Endothelial cell of umbilical vein (primary cell): ENCODE data around the gene GPLD1. TPM values are rescaled to one million over a fixed set of nuclear protein-coding genes. Genes with fewer than 3 reads are reported as not detected.

ENCODE experiments used
- BruUV-seq: library from RNA; stranded (reverse); fragments of 400-500 nt; replicated peaks from 2 replicates; lab custom pipeline; 2021; lab: Mats Ljungman, UMichigan
- CTCF ChIA-PET: fragments of 300-600, 350-600 bp; sonication (Branson Sonifier 250); formaldehyde crosslinking; loops from one replicate; lab custom pipeline; 2021; ENCODE audit warnings: antibody characterized with exemption, inconsistent platforms; lab: Charles Lee
- POLR2A ChIA-PET: fragments of 300-600, 350-600 bp; sonication (Branson Sonifier 250); formaldehyde crosslinking; loops from one replicate; lab custom pipeline; 2021; ENCODE audit warnings: antibody characterized with exemption, inconsistent platforms; lab: Charles Lee
- DNase-seq: peaks from one replicate; pipeline ENCODE4 v3.0.0-alpha.2; 2011; ENCODE audit warnings: low read depth, low spot score
- FAIRE-seq: peaks from 2 replicates; lab custom pipeline; 2011; peaks lifted over from hg19 to GRCh38; lab: Jason Lieb, UNC
- H2AFZ ChIP-seq: 2 replicates; pipeline ENCODE4 v1.6.0; 2012; ENCODE audit warnings: low read depth, low read length, control low read depth, inconsistent platforms
- H3K27ac ChIP-seq: 2 replicates; pipeline ENCODE4 v1.5.1; 2011; ENCODE audit warnings: low read depth, mild to moderate bottlenecking, control low read depth, low read length, moderate library complexity; ENCODE audit not compliant: insufficient read depth
- H3K27me3 ChIP-seq, 2 experiments: 2 replicates each; pipeline versions ENCODE4 v1.6.0 to v1.6.1; 2011; ENCODE audit warnings: low read length in 2 of 2, mixed read lengths in 1 of 2; ENCODE audit not compliant: control insufficient read depth in 2 of 2, insufficient read depth in 2 of 2
- H3K36me3 ChIP-seq, 2 experiments: 2 replicates in 1 of 2; 3 replicates in 1 of 2; pipeline ENCODE4 v1.5.1; 2011; ENCODE audit warnings: low read length in 2 of 2, mild to moderate bottlenecking in 1 of 2, moderate library complexity in 1 of 2; ENCODE audit not compliant: control insufficient read depth in 2 of 2, insufficient read depth in 2 of 2; ENCODE audit errors: extremely low read depth in 1 of 2
- H3K4me1 ChIP-seq: 3 replicates; pipeline ENCODE4 v1.5.1; 2011; ENCODE audit warnings: mild to moderate bottlenecking, low read length; ENCODE audit not compliant: control insufficient read depth, insufficient read depth; ENCODE audit errors: extremely low read depth
- H3K4me2 ChIP-seq: 2 replicates; pipeline ENCODE4 v1.6.1; 2011; ENCODE audit warnings: low read length, control low read depth, mixed read lengths; ENCODE audit not compliant: insufficient read depth
- H3K4me3 ChIP-seq, 3 experiments: fragments of 200-600 bp in 1 of 3; sonication (generic), shearing (Covaris generic) in 1 of 3; replicated peaks in 1 of 3; 2 replicates each; pipeline ENCODE4 v1.5.1; 2011 to 2016; ENCODE audit warnings: control low read depth in 3 of 3, low read length in 3 of 3, mild to moderate bottlenecking in 2 of 3, inconsistent platforms in 1 of 3, low read depth in 1 of 3, moderate library complexity in 1 of 3; ENCODE audit not compliant: insufficient read depth in 1 of 3
- H3K79me2 ChIP-seq: 2 replicates; pipeline ENCODE4 v1.6.0; 2012; ENCODE audit warnings: low read length, inconsistent platforms; ENCODE audit not compliant: control insufficient read depth, insufficient read depth
- H3K9ac ChIP-seq: replicated peaks from 2 replicates; pipeline ENCODE3; 2011; ENCODE audit warnings: low read length, control low read depth; ENCODE audit not compliant: insufficient read depth; ENCODE audit errors: extremely low read depth
- H3K9me1 ChIP-seq: replicated peaks from 3 replicates; pipeline ENCODE4 v1.6.0; 2011; ENCODE audit warnings: mild to moderate bottlenecking, low read length; ENCODE audit not compliant: control insufficient read depth, insufficient read depth; ENCODE audit errors: extremely low read depth
- H3K9me3 ChIP-seq: replicated peaks from 2 replicates; pipeline ENCODE4 v1.5.1; 2012; ENCODE audit warnings: low read length, inconsistent platforms; ENCODE audit not compliant: control insufficient read depth, insufficient read depth
- H4K20me1 ChIP-seq: replicated peaks from 2 replicates; pipeline ENCODE3; 2011; ENCODE audit warnings: mild to moderate bottlenecking, low read length; ENCODE audit not compliant: control insufficient read depth, insufficient read depth; ENCODE audit errors: extremely low read depth
- CTCF ChIP-seq, 2 donors: IDR thresholded peaks; 1 replicate in 1 of 2; 2 replicates in 1 of 2; pipeline ENCODE4 v1.5.1; 2011; ENCODE audit warnings: low read length in 2 of 2, mild to moderate bottlenecking in 2 of 2, moderate library complexity in 2 of 2, control low read depth in 1 of 2, inconsistent platforms in 1 of 2, low read depth in 1 of 2; ENCODE audit not compliant: insufficient read depth in 1 of 2; ENCODE audit errors: extremely low read depth in 1 of 2
- EZH2 ChIP-seq: IDR thresholded peaks from 2 replicates; pipeline ENCODE4 v1.6.1; 2012; ENCODE audit warnings: borderline replicate concordance, low read depth, mild to moderate bottlenecking, moderate library complexity, low read length, inconsistent platforms; ENCODE audit not compliant: severe bottlenecking
- FOS ChIP-seq: IDR thresholded peaks from 2 replicates; pipeline ENCODE4 v1.6.1; 2011; ENCODE audit warnings: mild to moderate bottlenecking, low read length, moderate library complexity, borderline replicate concordance; ENCODE audit not compliant: insufficient read depth
- GATA2 ChIP-seq: IDR thresholded peaks from 2 replicates; pipeline ENCODE4 v1.7.0; 2011; ENCODE audit warnings: low read depth, mild to moderate bottlenecking, moderate library complexity, mixed read lengths, low read length; ENCODE audit not compliant: insufficient read length, insufficient read depth
- JUN ChIP-seq: IDR thresholded peaks from 2 replicates; pipeline ENCODE4 v1.6.1; 2011; ENCODE audit warnings: borderline replicate concordance, low read depth; ENCODE audit not compliant: insufficient read length, insufficient read depth
- MAX ChIP-seq: IDR thresholded peaks from 2 replicates; pipeline ENCODE4 v1.6.1; 2011; ENCODE audit not compliant: insufficient read depth, insufficient read length
- POLR2A ChIP-seq: IDR thresholded peaks from 2 replicates; pipeline ENCODE4 v1.6.1; 2012; ENCODE audit warnings: low read depth, mild to moderate bottlenecking, control low read depth, low read length
- POLR2AphosphoS5 ChIP-seq: IDR thresholded peaks from 2 replicates; pipeline ENCODE4 v1.6.1; 2012; ENCODE audit warnings: low read depth, mild to moderate bottlenecking, control low read depth, low read length, moderate library complexity; ENCODE audit not compliant: insufficient read depth
- dilution Hi-C: fragments of 300-500 bp; cut with MboI; formaldehyde crosslinking; loops from one replicate; pipeline ENCODE4 v1.15.0; 2019; ENCODE audit warnings: low sequenced_read_pairs; ENCODE audit not compliant: extremely low pct_ligation_motif_present
- intact Hi-C: fragments of 100-400 bp; cut with micrococcal nuclease; formaldehyde crosslinking; loops from one replicate; pipeline ENCODE4 v1.10.0; 2022
- polyA plus RNA-seq, 4 experiments: library from polyadenylated mRNA; depleted of rRNA in 3 of 4; stranded (reverse) in 3 of 4; unstranded in 1 of 4; fragments of >200 nt; gene quantifications; 2 replicates each; pipeline versions ENCODE4 v1.2.1 to v1.2.3, GENCODE V29; 2011 to 2012; ENCODE audit warnings: missing spikeins in 1 of 4
- total RNA-seq: library from RNA; stranded (reverse); gene quantifications from 2 replicates; pipeline ENCODE4 v1.2.3, GENCODE V29; 2021

The GPLD1 gene
- total and polyA plus RNA-seq, 2 donors (not counting 3 experiments of a cell fraction or from before 2014, with no cell fraction given): 0.03 to 0.53 TPM

GRCh38 chr6:24537771-24538385 is 48.5 kb upstream of the GPLD1 start:
- intact Hi-C loops: no loop called here
- POLR2A ChIA-PET: no interaction called here
- Histone ChIP-seq H3K27me3 (no peaks in the 10 kb centered on the region), H3K9me3 (no peaks in the 10 kb centered on the region), H3K9ac (no peak overlapping the region), H3K4me2 (no peak overlapping the region), H4K20me1 (no peaks in the 10 kb centered on the region), H3K36me3 (no peaks in the 10 kb centered on the region), H3K79me2 (no peaks in the 10 kb centered on the region), H3K4me1 (no peaks in the 10 kb centered on the region), H2AFZ (no peak overlapping the region), H3K4me3 (no peak overlapping the region), H3K9me1 (no peaks in the 10 kb centered on the region), H3K27ac (no peak overlapping the region)
- DNase-seq: no peak
- TF ChIP-seq GATA2 (no peak), MAX (no peak), POLR2AphosphoS5 (no peak), EZH2 (no peak), JUN (no peak), FOS (no peak), POLR2A (no peak), CTCF (IDR thresholded peaks at IDR 0.05; ENCODE audit: extremely low read depth in 1 of 2, insufficient read depth in 1 of 2, low read depth in 1 of 2, low read length in 2 of 2) (no peak)
- CTCF ChIA-PET: no interaction called here
- no peak for FAIRE-seq
- dilution Hi-C loops: no loop called here
- no TSS peak for BruUV-seq
